Choroid plexus epithelial cell (primary cell): Measurements from ENCODE around the gene PRODH2.
A peak's percentile ranks its signal among the peaks of the same experiment; 100 is the strongest.
"Not testable (repeated sequence)": the region's sequence is repeated elsewhere in the genome, so short reads cannot be mapped to it uniquely, and the experiment has no call there.

Experiments used
- DNase-seq: peaks from one replicate; pipeline ENCODE4 v3.0.0-alpha.2; 2010; ENCODE audit warnings: low read depth
- H3K4me3 ChIP-seq: 2 replicates; pipeline ENCODE4 v1.5.1; 2011; ENCODE audit warnings: low read depth, mild to moderate bottlenecking, control low read depth, low read length, moderate library complexity
- TF ChIP-seq, protein P1 (sequence below): conservative IDR thresholded peaks from 2 replicates; pipeline ENCODE4 v1.5.1; 2011; ENCODE audit warnings: low read depth, mild to moderate bottlenecking, control low read depth, inconsistent platforms, low read length, moderate library complexity

PRODH2 gene

DNA sequence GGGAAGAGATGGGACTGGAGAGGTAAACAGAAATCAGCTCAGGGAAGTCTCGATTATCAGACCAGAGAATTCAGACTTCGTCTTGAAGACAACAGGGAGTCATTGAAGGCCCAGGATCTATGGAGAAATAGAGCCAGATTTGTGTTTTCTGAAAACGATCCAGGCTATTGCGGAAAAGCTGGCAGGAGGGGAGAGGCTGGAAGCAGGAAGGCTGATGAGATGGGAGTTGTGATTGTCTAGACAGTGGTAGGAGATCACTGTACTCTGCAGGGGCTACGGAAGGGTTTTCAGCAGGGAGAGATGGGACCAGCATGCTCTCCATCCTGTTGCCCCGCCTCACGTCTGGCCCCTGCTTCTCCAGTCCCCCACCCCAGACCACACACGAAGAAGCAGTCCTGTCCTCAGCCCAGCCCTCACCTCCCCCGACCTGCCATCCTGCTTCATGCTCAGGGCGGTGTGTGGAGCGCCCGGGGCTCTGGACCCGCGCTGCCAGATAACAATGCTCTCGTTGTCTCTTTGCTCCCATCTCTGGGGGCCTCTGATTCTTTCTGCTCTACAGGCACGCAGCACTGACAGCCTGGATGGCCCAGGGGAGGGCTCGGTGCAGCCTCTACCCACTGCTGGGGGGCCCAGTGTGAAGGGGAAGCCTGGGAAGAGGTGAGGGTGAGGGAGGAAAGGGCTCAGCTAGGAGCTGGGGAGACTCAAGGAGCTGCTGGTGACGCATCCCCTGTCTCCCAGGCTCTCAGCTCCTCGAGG is 35.4 kb downstream of the PRODH2 start:
- no peak for DNase-seq
- no peak overlapping the region for H3K4me3 ChIP-seq
- TF ChIP-seq, protein P1, sequence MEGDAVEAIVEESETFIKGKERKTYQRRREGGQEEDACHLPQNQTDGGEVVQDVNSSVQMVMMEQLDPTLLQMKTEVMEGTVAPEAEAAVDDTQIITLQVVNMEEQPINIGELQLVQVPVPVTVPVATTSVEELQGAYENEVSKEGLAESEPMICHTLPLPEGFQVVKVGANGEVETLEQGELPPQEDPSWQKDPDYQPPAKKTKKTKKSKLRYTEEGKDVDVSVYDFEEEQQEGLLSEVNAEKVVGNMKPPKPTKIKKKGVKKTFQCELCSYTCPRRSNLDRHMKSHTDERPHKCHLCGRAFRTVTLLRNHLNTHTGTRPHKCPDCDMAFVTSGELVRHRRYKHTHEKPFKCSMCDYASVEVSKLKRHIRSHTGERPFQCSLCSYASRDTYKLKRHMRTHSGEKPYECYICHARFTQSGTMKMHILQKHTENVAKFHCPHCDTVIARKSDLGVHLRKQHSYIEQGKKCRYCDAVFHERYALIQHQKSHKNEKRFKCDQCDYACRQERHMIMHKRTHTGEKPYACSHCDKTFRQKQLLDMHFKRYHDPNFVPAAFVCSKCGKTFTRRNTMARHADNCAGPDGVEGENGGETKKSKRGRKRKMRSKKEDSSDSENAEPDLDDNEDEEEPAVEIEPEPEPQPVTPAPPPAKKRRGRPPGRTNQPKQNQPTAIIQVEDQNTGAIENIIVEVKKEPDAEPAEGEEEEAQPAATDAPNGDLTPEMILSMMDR = no peak

- H3K4me3 ChIP-seq = peak overlapping the region; percentile 74
- TF ChIP-seq, protein P1 = no peak
- no peak for DNase-seq
Observed at GRCh38 chr19:35776102-35776788, 36.4 kb downstream of the PRODH2 start.

- TF ChIP-seq, protein P1 = no peak
- peak; percentile 97 for DNase-seq
- H3K4me3 ChIP-seq = peak within 1 kb of the TSS; percentile 74
Observed at GRCh38 chr19:35775298-35776101, 37.1 kb downstream of the PRODH2 start, which contains the start of gene ARHGAP33. Gene ARHGAP33, plus strand, starts transcription at chr19:35775564. Its CDS starts 95 bp downstream, at chr19:35775659.

GRCh38 chr19:35775046-35775297 is 37.7 kb downstream of the PRODH2 start:
- DNase-seq = no peak
- no peak overlapping the region for H3K4me3 ChIP-seq
- TF ChIP-seq, protein P1 = no peak

- H3K4me3 ChIP-seq = no peak overlapping the region
- DNase-seq = no peak
- TF ChIP-seq, protein P1 = no peak
Observed at GRCh38 chr19:35774274-35775045, 38.2 kb downstream of the PRODH2 start.

GRCh38 chr19:35773020-35773806 is 39.4 kb downstream of the PRODH2 start:
- TF ChIP-seq, protein P1 = no peak
- no peak overlapping the region for H3K4me3 ChIP-seq
- DNase-seq = peak; percentile 31

DNA sequence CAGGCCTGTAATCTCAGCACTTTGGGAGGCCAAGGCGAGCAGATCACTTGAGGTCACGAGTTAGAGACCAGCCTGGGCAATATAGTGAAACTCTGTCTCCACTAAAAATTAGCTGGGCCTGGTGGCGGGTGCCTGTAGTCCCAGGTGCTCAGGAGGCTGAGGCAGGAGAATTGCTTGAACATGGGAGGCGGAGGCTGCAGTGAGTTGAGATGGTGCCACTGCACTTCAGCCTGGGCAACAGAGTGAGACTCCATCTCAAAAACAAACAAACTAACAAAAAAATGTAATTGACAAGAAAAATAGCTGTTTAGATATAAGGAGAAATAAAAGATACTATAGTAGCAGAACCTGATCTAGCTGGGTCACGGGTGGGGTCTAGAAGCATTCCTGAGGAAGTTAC is 40.3 kb downstream of the PRODH2 start:
- DNase-seq, H3K4me3 ChIP-seq: not testable (repeated sequence)
